Mucosa of rectum (tissue), 2 donors: ENCODE measurements around the gene HADHB.
"Not testable (repeated sequence)": the region's sequence is repeated elsewhere in the genome, so short reads cannot be mapped to it uniquely, and the experiment has no call there.

Experiments used
- H3K27ac ChIP-seq, 2 donors: one replicate each; pipeline ENCODE4 v1.7.0; 2013; ENCODE audit warnings: inconsistent platforms in 2 of 2, low read depth in 2 of 2, low read length in 2 of 2
- H3K27me3 ChIP-seq, 2 donors: one replicate each; pipeline ENCODE4 v1.7.0; 2013; ENCODE audit warnings: low read length in 2 of 2; ENCODE audit not compliant: control insufficient read depth in 2 of 2, insufficient read depth in 2 of 2
- H3K36me3 ChIP-seq, 2 donors: one replicate each; pipeline ENCODE4 v1.7.0; 2013; ENCODE audit warnings: low read length in 2 of 2; ENCODE audit not compliant: control insufficient read depth in 2 of 2, insufficient read depth in 2 of 2
- H3K4me1 ChIP-seq, 2 donors: one replicate each; pipeline ENCODE4 v1.7.0; 2013; ENCODE audit warnings: low read length in 2 of 2, mild to moderate bottlenecking in 1 of 2; ENCODE audit not compliant: control insufficient read depth in 2 of 2, insufficient read depth in 2 of 2
- H3K4me3 ChIP-seq, 2 donors: one replicate each; pipeline ENCODE4 v1.7.0; 2013; ENCODE audit warnings: low read length in 2 of 2
- H3K9ac ChIP-seq, 2 donors: one replicate each; pipeline ENCODE4 v1.7.0; 2013; ENCODE audit warnings: low read length in 2 of 2, low read depth in 1 of 2, mild to moderate bottlenecking in 1 of 2
- H3K9me3 ChIP-seq, 2 donors: one replicate each; pipeline ENCODE4 v1.7.0; 2013; ENCODE audit warnings: low read length in 2 of 2; ENCODE audit not compliant: control insufficient read depth in 2 of 2
- donor health status: healthy.
- donor health status: Normal muscosa, but diverticular disease.

The HADHB gene

GRCh38 chr2:26305540-26305939 lies 60.8 kb downstream of the HADHB start:
- Histone ChIP-seq H3K27ac (no peak overlapping the region), H3K9ac (no peak overlapping the region), H3K4me3 (no peak overlapping the region), H3K9me3 (no peaks in the 10 kb centered on the region), H3K4me1 (peaks cover 0 to under 1% of the 10 kb centered on the region in 2 donors), H3K27me3 (no peaks in the 10 kb centered on the region), H3K36me3 (no peaks in the 10 kb centered on the region)

- Histone ChIP-seq H3K4me1 (no peaks in the 10 kb centered on the region), H3K9ac (no peak overlapping the region), H3K4me3 (no peak overlapping the region), H3K27me3 (no peaks in the 10 kb centered on the region), H3K27ac (no peak overlapping the region), H3K36me3 (no peaks in the 10 kb centered on the region), H3K9me3 (no peaks in the 10 kb centered on the region)
These were observed 65.2 kb downstream of the HADHB start for GRCh38 chr2:26309921-26310320.

GRCh38 chr2:26312471-26312870 lies 67.7 kb downstream of the HADHB start:
- H3K27me3 ChIP-seq, result no peaks in the 10 kb centered on the region
- no peaks in the 10 kb centered on the region for H3K4me1 ChIP-seq
- H3K27ac ChIP-seq, result no peak overlapping the region
- no peaks in the 10 kb centered on the region for H3K9me3 ChIP-seq
- H3K36me3 ChIP-seq, result no peaks in the 10 kb centered on the region
- no peak overlapping the region for H3K9ac ChIP-seq
- no peak overlapping the region for H3K4me3 ChIP-seq

GRCh38 chr2:26313446-26313845 lies 68.7 kb downstream of the HADHB start:
- no peaks in the 10 kb centered on the region for H3K36me3 ChIP-seq
- H3K9me3 ChIP-seq, result no peaks in the 10 kb centered on the region
- H3K4me1 ChIP-seq, result no peaks in the 10 kb centered on the region
- no peak overlapping the region for H3K4me3 ChIP-seq
- no peaks in the 10 kb centered on the region for H3K27me3 ChIP-seq
- no peak overlapping the region for H3K9ac ChIP-seq
- no peak overlapping the region for H3K27ac ChIP-seq

- Histone ChIP-seq H3K27me3 (no peaks in the 10 kb centered on the region), H3K4me1 (no peaks in the 10 kb centered on the region), H3K27ac (no peak overlapping the region), H3K36me3 (no peaks in the 10 kb centered on the region), H3K9ac (no peak overlapping the region), H3K9me3 (no peaks in the 10 kb centered on the region), H3K4me3 (no peak overlapping the region)
These were observed 69.5 kb downstream of the HADHB start for GRCh38 chr2:26314243-26314642.

- Histone ChIP-seq H3K9me3 (no peaks in the 10 kb centered on the region), H3K36me3 (no peaks in the 10 kb centered on the region), H3K27me3 (no peaks in the 10 kb centered on the region), H3K4me1 (no peaks in the 10 kb centered on the region), H3K27ac (no peak overlapping the region), H3K9ac (no peak overlapping the region), H3K4me3 (no peak overlapping the region)
These were observed 71.3 kb downstream of the HADHB start for GRCh38 chr2:26316041-26316440.

GRCh38 chr2:26316845-26317244 lies 72.1 kb downstream of the HADHB start:
- H3K4me1 ChIP-seq, result no peaks in the 10 kb centered on the region
- H3K27me3 ChIP-seq, result peaks cover 0 to 3% of the 10 kb centered on the region in 2 donors
- H3K9me3 ChIP-seq, result no peaks in the 10 kb centered on the region
- H3K4me3 ChIP-seq, result no peak overlapping the region
- H3K36me3 ChIP-seq, result no peaks in the 10 kb centered on the region
- no peak overlapping the region for H3K27ac ChIP-seq
- H3K9ac ChIP-seq, result no peak overlapping the region

GRCh38 chr2:26317377-26318105 lies 72.8 kb downstream of the HADHB start:
- Histone ChIP-seq H3K27ac (no peak overlapping the region), H3K9ac (no peak overlapping the region), H3K4me1 (no peaks in the 10 kb centered on the region), H3K27me3 (peaks cover 0 to 3% of the 10 kb centered on the region in 2 donors), H3K36me3 (no peaks in the 10 kb centered on the region), H3K4me3 (no peak overlapping the region), H3K9me3 (no peaks in the 10 kb centered on the region)

GRCh38 chr2:26318950-26319349 lies 74.2 kb downstream of the HADHB start:
- H3K9ac ChIP-seq, result no peak overlapping the region

GRCh38 chr2:26324479-26324878 lies 79.7 kb downstream of the HADHB start:
- H3K9ac ChIP-seq, H3K27ac ChIP-seq, H3K27me3 ChIP-seq, H3K36me3 ChIP-seq, H3K9me3 ChIP-seq, H3K4me1 ChIP-seq, H3K4me3 ChIP-seq: not testable (repeated sequence)

More at GRCh38 chr2:26318950-26319349, 74.2 kb downstream of the HADHB start:
- H3K27ac ChIP-seq, result no peak overlapping the region
- no peaks in the 10 kb centered on the region for H3K4me1 ChIP-seq
- no peak overlapping the region for H3K4me3 ChIP-seq
- H3K9me3 ChIP-seq, result no peaks in the 10 kb centered on the region
- no peaks in the 10 kb centered on the region for H3K36me3 ChIP-seq
- peaks cover 0 to 3% of the 10 kb centered on the region in 2 donors for H3K27me3 ChIP-seq
